Transverse colon (tissue), 4 donors: ENCODE results near the gene KLF3. TPM values are rescaled to one million over a fixed set of nuclear protein-coding genes. Genes with fewer than 3 reads are reported as not detected.
"Not testable (repeated sequence)": the region's sequence is repeated elsewhere in the genome, so short reads cannot be mapped to it uniquely, and the experiment has no call there.

Source experiments
- DNase-seq: peaks from one replicate; pipeline ENCODE4 v3.0.0-alpha.2; 2019
- H3K27ac ChIP-seq, 4 donors: fragments of 200-600 bp; sonication (generic); 2 replicates each; pipeline ENCODE4 v1.5.1; 2016 to 2018; ENCODE audit warnings: inconsistent platforms in 4 of 4
- H3K27me3 ChIP-seq: fragments of 200-600 bp; sonication (generic); 2 replicates; pipeline ENCODE4 v1.5.1; 2017; ENCODE audit warnings: inconsistent platforms
- H3K36me3 ChIP-seq, 4 donors: fragments of 200-600 bp; sonication (generic); 2 replicates each; pipeline ENCODE4 v1.5.1; 2017 to 2019; ENCODE audit warnings: inconsistent platforms in 4 of 4
- H3K4me1 ChIP-seq, 4 donors: fragments of 200-600 bp; sonication (generic); 2 replicates each; pipeline ENCODE4 v1.5.1; 2017 to 2020; ENCODE audit warnings: inconsistent platforms in 4 of 4
- H3K4me3 ChIP-seq, 4 donors: fragments of 200-600 bp; sonication (generic); 1 replicate in 1 of 4; 2 replicates in 3 of 4; pipeline versions ENCODE4 v1.5.1 to v1.6.1; 2017 to 2019; ENCODE audit warnings: inconsistent platforms in 4 of 4
- H3K9me3 ChIP-seq, 2 donors: fragments of 200-600 bp; sonication (generic); 2 replicates each; pipeline ENCODE4 v1.5.1; 2017 to 2019; ENCODE audit warnings: inconsistent platforms in 2 of 2
- EP300 ChIP-seq: sonication (generic); formaldehyde crosslinking; IDR thresholded peaks from one replicate; pipeline ENCODE4 v1.6.1; 2017; ENCODE audit warnings: antibody characterized with exemption, low read depth
- POLR2A ChIP-seq: fragments of 450-650 bp; IDR thresholded peaks from one replicate; pipeline ENCODE4 v1.6.1; 2016; ENCODE audit warnings: antibody characterized with exemption, mild to moderate bottlenecking, moderate library complexity
- POLR2AphosphoS5 ChIP-seq, 3 donors: sonication (generic); formaldehyde crosslinking; IDR thresholded peaks; one replicate each; pipeline ENCODE4 v1.6.1; 2016; ENCODE audit warnings: antibody characterized with exemption in 3 of 3
- WGBS, 2 donors: methylation state at CpG; one replicate each; pipeline ENCODE4 v1.1.5; 2018; ENCODE audit warnings: low coverage in 1 of 2; 5-methylcytosine and 5-hydroxymethylcytosine counted together
- in situ Hi-C, 4 donors: fragments of 200-750 bp; cut with MboI; loops; one replicate each; pipeline versions ENCODE4 v1.15.0 to v1.15.1; 2017; ENCODE audit warnings: low sequenced_read_pairs in 3 of 4, low pct_ligation_motif_present in 1 of 4, low pct_unique_long_range_greater_than_20kb in 1 of 4
- intact Hi-C: fragments of 100-400 bp; cut with DNase I; formaldehyde crosslinking; loops from one replicate; pipeline ENCODE4 v1.15.1; 2023; ENCODE audit warnings: low total_unique reads
- total RNA-seq, 4 donors: library from RNA; depleted of rRNA; stranded (reverse); fragments of >200 nt; gene quantifications; one replicate each; pipeline ENCODE4 v1.1.0, GENCODE V29; 2016
- TF ChIP-seq, protein P1 (sequence below), 5 experiments: fragments of 200-600 bp in 3 of 5; fragments of 450-650 bp in 2 of 5; sonication (generic) in 3 of 5; IDR thresholded peaks; 1 replicate in 2 of 5; 2 replicates in 3 of 5; pipeline ENCODE4 v1.5.1; 2016 to 2017; ENCODE audit warnings: antibody characterized with exemption in 5 of 5, inconsistent platforms in 3 of 5, mild to moderate bottlenecking in 2 of 5, moderate library complexity in 1 of 5

Gene KLF3
- total RNA-seq, 4 donors from 2014 or later, result 111 to 174 (median 132) TPM

- in situ Hi-C loops, result no loop called here
- no peak for TF ChIP-seq POLR2A
- TF ChIP-seq, protein P1, sequence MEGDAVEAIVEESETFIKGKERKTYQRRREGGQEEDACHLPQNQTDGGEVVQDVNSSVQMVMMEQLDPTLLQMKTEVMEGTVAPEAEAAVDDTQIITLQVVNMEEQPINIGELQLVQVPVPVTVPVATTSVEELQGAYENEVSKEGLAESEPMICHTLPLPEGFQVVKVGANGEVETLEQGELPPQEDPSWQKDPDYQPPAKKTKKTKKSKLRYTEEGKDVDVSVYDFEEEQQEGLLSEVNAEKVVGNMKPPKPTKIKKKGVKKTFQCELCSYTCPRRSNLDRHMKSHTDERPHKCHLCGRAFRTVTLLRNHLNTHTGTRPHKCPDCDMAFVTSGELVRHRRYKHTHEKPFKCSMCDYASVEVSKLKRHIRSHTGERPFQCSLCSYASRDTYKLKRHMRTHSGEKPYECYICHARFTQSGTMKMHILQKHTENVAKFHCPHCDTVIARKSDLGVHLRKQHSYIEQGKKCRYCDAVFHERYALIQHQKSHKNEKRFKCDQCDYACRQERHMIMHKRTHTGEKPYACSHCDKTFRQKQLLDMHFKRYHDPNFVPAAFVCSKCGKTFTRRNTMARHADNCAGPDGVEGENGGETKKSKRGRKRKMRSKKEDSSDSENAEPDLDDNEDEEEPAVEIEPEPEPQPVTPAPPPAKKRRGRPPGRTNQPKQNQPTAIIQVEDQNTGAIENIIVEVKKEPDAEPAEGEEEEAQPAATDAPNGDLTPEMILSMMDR (IDR thresholded peaks at IDR 0.05), result no peak
- no peak for TF ChIP-seq EP300
- H3K27me3 ChIP-seq, result no peaks in the 10 kb centered on the region
- DNase-seq, result no peak
- intact Hi-C loops, result no loop called here
- H3K9me3 ChIP-seq, result no peaks in the 10 kb centered on the region
- 51% methylated on average over 3 of the region's 3 CpGs; no CpG with 5 or more reads in 1 of the 2 donors for WGBS, 2 donors
- H3K36me3 ChIP-seq, result no peaks in the 10 kb centered on the region
- H3K4me3 ChIP-seq, result no peak overlapping the region
- peaks cover 8 to 16% (median 12%) of the 10 kb centered on the region in 4 donors for H3K4me1 ChIP-seq
- H3K27ac ChIP-seq, result peak overlapping the region in 2 of 4 donors; percentile 34 to 37
Observed at GRCh38 chr4:38625508-38625907, 38.5 kb upstream of the KLF3 start.

- WGBS, 2 donors, result 95% methylated on average over 27 of the region's 32 CpGs; no CpG with 5 or more reads in 1 of the 2 donors
- in situ Hi-C loops, H3K4me3 ChIP-seq, H3K9me3 ChIP-seq, DNase-seq, H3K27ac ChIP-seq, H3K4me1 ChIP-seq, intact Hi-C loops, H3K36me3 ChIP-seq, H3K27me3 ChIP-seq: not testable (repeated sequence)
Observed at GRCh38 chr4:38626901-38627444, 37.0 kb upstream of the KLF3 start.

GRCh38 chr4:38630519-38630918 lies 33.5 kb upstream of the KLF3 start:
- in situ Hi-C loops (no loop called here), intact Hi-C loops (no loop called here)
- Histone ChIP-seq H3K27ac (no peak overlapping the region), H3K9me3 (no peaks in the 10 kb centered on the region), H3K27me3 (no peaks in the 10 kb centered on the region), H3K36me3 (no peaks in the 10 kb centered on the region), H3K4me1 (peaks cover 0 to 9% (median 0%) of the 10 kb centered on the region in 4 donors), H3K4me3 (no peak overlapping the region)
- DNase-seq, result no peak
- TF ChIP-seq, protein P1 (IDR thresholded peaks at IDR 0.05), result no peak
- no peak for TF ChIP-seq POLR2A
- no peak for TF ChIP-seq EP300
- no peak for TF ChIP-seq POLR2AphosphoS5 (IDR thresholded peaks at IDR 0.05)

GRCh38 chr4:38634047-38634759 lies 29.8 kb upstream of the KLF3 start:
- peak overlapping the region in 1 of 4 donors; percentile 23 for H3K27ac ChIP-seq
- 72 to 74% methylated on average over 3 of the region's 3 CpGs for WGBS, 2 donors
- DNase-seq, result no peak
- no peaks in the 10 kb centered on the region for H3K9me3 ChIP-seq
- H3K27me3 ChIP-seq, result no peaks in the 10 kb centered on the region
- H3K4me3 ChIP-seq, result no peak overlapping the region
- H3K4me1 ChIP-seq, result peaks cover 0 to 9% (median 0%) of the 10 kb centered on the region in 4 donors
- H3K36me3 ChIP-seq, result no peaks in the 10 kb centered on the region
- TF ChIP-seq EP300 (no peak), POLR2A (no peak), POLR2AphosphoS5 (IDR thresholded peaks at IDR 0.05) (no peak)
- TF ChIP-seq, protein P1 (IDR thresholded peaks at IDR 0.05), result no peak
- intact Hi-C loops (no loop called here), in situ Hi-C loops (no loop called here)
